ENCODE measurements around the gene RAB1B.

RAB1B gene

GRCh38 chr11:66261578-66261977 is 6.9 kb upstream of the RAB1B start:
- no peak for TF ChIP-seq POLR2AphosphoS5 (IDR thresholded peaks at IDR 0.05; ENCODE audit: low read depth, low read length)
- no peak for TF ChIP-seq FOXP2 (optimal IDR thresholded peaks at IDR 0.05; ENCODE audit: borderline replicate concordance, extremely low read depth, extremely low read length, insufficient read depth)
- no peak for TF ChIP-seq TAF1 (IDR thresholded peaks at IDR 0.05; ENCODE audit: borderline replicate concordance, insufficient read depth, low read length)
- TF ChIP-seq SIN3A (IDR thresholded peaks at IDR 0.05; ENCODE audit: borderline replicate concordance, insufficient read depth, low read length): no peak
- TF ChIP-seq REST (IDR thresholded peaks at IDR 0.05; ENCODE audit: insufficient read depth in 1 of 2, low read depth in 2 of 2, low read length in 2 of 2): no peak

GRCh38 chr11:66262191-66262590 is 6.2 kb upstream of the RAB1B start:
- no peak for TF ChIP-seq SIN3A (IDR thresholded peaks at IDR 0.05; ENCODE audit: borderline replicate concordance, insufficient read depth, low read length)
- TF ChIP-seq POLR2AphosphoS5 (IDR thresholded peaks at IDR 0.05; ENCODE audit: low read depth, low read length): no peak
- TF ChIP-seq FOXP2 (optimal IDR thresholded peaks at IDR 0.05; ENCODE audit: borderline replicate concordance, extremely low read depth, extremely low read length, insufficient read depth): no peak
- TF ChIP-seq TAF1 (IDR thresholded peaks at IDR 0.05; ENCODE audit: borderline replicate concordance, insufficient read depth, low read length): no peak
- no peak for TF ChIP-seq REST (IDR thresholded peaks at IDR 0.05; ENCODE audit: insufficient read depth in 1 of 2, low read depth in 2 of 2, low read length in 2 of 2)

DNA sequence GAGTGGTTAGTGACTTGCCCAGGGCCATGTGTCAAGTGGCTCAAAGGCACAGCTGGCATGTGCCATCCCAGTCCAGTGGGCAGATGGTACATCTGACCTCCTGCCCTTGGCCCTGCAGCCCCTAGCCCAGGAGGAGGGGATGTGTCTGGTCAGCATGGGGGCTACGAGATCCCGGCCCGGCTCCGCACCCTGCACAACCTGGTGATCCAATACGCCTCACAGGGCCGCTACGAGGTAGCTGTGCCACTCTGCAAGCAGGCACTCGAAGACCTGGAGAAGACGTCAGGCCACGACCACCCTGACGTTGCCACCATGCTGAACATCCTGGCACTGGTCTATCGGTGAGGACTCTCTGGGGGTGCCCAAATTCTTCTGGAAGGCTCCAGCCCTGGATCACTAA is 5.7 kb upstream of the RAB1B start:
- TF ChIP-seq SIN3A (IDR thresholded peaks at IDR 0.05; ENCODE audit: borderline replicate concordance, insufficient read depth, low read length) (no peak), POLR2AphosphoS5 (IDR thresholded peaks at IDR 0.05; ENCODE audit: low read depth, low read length) (no peak; the same call in 1 of the 2 replicates), FOXP2 (optimal IDR thresholded peaks at IDR 0.05; ENCODE audit: borderline replicate concordance, extremely low read depth, extremely low read length, insufficient read depth) (no peak), REST (IDR thresholded peaks at IDR 0.05; ENCODE audit: insufficient read depth in 1 of 2, low read depth in 2 of 2, low read length in 2 of 2) (no peak), TAF1 (IDR thresholded peaks at IDR 0.05; ENCODE audit: borderline replicate concordance, insufficient read depth, low read length) (no peak)

DNA sequence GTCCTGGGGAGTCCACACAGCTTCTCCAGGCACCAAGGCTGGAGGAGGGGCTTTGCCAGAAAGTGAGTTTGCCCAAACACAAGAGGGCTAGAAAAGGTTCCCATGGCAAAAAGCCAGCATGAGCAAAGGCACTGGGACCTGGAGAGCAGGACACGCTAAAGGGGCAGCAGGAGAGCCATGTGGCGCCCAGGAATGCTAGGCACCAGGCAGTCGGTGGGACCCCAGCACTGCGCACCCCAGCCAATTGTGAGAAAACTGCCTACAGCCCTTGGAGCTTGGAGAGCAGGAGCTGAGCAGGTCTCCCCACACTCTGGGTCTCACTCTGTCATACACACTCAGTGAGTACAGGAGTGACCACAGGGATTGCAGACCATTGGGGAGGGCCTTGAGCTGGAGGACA is 5.2 kb upstream of the RAB1B start:
- TF ChIP-seq SIN3A (IDR thresholded peaks at IDR 0.05; ENCODE audit: borderline replicate concordance, insufficient read depth, low read length) (no peak), POLR2AphosphoS5 (IDR thresholded peaks at IDR 0.05; ENCODE audit: low read depth, low read length) (no peak), REST (IDR thresholded peaks at IDR 0.05; ENCODE audit: insufficient read depth in 1 of 2, low read depth in 2 of 2, low read length in 2 of 2) (no peak), TAF1 (IDR thresholded peaks at IDR 0.05; ENCODE audit: borderline replicate concordance, insufficient read depth, low read length) (no peak), FOXP2 (optimal IDR thresholded peaks at IDR 0.05; ENCODE audit: borderline replicate concordance, extremely low read depth, extremely low read length, insufficient read depth) (no peak)

DNA sequence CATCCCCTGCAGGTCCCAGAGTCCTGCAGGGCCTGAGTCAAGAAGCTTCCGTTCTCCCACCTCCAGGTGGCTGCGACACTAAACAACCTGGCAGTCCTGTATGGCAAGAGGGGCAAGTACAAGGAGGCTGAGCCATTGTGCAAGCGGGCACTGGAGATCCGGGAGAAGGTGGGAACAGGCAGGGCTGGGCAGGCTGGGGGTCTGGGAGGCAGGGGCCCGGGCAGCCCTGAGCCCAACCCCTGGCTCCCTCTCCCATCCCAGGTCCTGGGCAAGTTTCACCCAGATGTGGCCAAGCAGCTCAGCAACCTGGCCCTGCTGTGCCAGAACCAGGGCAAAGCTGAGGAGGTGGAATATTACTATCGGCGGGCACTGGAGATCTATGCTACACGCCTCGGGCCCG is 4.7 kb upstream of the RAB1B start:
- no peak for TF ChIP-seq REST (IDR thresholded peaks at IDR 0.05; ENCODE audit: insufficient read depth in 1 of 2, low read depth in 2 of 2, low read length in 2 of 2)
